HG02973 (cell line): ENCODE data around the gene PREX1.

Experiments
- ATAC-seq: cut with Tn5 transposase; IDR thresholded peaks from one replicate; pipeline ENCODE4 v1.9.1; 2021; ENCODE audit warnings: moderate library complexity; ENCODE audit not compliant: unreplicated experiment

The PREX1 gene

DNA sequence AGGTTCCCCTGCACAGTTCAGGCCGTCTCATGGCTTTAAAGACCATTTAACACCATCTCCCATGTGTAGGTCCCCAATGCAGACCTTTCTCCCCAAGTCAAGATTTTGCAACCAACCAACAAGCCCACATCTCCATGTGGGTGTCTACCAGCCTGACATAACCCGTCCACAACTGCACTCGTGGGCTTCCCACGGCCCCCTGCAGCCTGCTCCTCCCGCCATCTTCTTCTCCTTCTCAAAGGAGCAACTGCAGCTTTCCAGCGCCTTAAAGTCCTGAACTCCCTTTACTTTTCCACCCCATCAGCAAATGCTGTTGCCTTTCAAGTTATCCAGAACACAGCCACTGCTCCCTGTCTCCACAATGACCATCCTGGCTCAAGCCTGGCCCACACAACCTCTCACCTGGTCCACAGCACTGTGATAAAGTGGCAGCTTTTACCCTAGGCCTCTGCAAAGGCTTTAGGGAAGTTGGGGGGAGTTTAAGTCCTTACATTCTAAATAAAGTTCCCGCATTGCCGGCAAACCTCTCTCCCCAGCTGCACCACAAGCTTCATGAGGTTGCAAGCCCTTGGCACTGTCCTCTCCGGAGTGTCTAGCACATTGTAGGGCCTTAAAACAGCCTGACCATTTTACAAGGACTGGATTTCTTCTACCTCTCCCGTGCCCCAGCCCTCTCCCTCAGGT, 140.5 kb downstream of the PREX1 start:
- ATAC-seq = no peak

DNA sequence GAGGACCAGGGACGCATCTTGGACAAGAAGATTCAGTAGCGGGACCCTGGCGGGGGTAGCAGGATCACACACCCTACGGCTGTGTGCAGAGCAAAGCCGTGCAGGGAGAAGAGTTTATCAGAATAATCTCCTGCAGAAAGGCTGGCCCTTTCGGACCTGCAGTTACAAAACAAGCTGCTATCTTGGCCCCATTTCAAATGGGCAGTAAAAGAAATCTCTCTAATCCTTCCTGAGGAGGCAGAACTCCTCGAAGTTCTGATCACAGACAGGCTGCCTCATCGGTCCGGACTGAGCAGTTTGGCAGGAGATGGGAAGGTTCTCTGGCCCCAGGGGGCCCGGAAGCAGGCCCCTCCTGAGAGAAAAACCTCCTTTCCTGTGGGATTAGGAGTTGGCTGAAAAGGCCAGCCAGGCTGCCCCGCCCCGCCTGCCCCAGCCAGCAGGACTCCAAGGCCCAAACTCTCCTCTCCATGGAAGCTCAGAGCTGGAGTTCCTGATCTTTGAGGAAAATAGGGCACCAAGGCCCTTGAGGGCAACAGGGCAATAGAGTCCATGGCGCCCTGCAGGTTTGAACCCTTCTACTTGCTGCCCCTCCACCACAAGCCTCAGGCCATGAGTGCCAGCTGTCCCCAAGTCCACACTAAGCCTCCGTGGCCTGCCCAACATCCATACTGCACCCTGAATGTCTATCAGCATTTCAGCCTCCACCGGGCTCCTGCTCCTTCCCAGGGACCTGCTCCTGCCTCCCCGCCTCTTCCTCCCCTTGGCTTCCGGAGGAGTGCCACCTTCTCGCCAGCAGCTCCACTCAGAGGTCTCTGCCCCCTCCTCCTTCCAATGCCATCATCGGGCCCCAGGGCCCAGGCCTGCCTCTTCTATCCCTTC, 141.3 kb downstream of the PREX1 start:
- no peak for ATAC-seq

DNA sequence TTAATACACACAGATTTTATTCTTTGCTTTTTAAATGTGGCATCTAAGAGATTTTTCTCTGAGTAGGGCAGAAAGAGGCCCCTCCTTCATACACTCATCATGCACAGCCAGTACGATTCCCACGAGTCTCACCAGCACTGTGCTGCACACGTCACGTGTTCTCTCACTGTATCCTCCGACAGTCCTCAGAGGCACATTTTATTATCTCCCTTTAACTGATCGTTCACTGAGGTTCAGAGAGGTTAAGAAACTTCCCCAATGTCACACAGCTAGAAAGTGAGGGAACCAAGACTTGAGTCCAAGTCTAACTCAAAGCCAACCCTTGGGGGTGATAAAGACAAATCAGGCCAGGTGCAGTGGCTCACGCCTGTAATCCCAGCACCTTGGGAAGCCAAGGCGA, 142.5 kb downstream of the PREX1 start:
- no peak for ATAC-seq

DNA sequence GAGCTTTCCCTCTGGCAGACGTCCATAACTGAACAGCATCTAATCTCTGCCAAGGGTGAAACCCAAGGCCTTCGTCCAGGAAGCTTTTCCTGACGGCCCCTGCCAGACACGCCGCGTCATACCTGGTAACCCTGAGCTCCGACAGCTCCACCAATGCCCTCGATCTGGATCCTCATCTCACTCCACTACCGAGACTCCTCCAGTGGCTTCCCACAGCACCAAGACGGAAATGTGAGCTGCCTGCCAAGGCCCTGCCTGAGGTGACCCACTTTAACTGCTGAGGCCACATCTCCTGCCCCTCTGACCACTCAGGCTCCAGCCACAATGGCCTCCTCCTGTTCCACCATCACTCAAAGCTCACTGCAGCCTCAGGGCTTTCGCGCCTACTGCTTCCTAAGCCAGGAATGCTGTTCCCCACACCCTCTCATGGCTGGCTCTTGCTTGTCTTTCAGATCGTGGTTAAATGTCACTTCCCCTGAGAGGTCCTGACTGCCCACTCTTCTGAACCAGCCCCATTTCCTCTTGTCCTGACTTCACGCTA, 143.2 kb downstream of the PREX1 start:
- ATAC-seq = no peak

DNA sequence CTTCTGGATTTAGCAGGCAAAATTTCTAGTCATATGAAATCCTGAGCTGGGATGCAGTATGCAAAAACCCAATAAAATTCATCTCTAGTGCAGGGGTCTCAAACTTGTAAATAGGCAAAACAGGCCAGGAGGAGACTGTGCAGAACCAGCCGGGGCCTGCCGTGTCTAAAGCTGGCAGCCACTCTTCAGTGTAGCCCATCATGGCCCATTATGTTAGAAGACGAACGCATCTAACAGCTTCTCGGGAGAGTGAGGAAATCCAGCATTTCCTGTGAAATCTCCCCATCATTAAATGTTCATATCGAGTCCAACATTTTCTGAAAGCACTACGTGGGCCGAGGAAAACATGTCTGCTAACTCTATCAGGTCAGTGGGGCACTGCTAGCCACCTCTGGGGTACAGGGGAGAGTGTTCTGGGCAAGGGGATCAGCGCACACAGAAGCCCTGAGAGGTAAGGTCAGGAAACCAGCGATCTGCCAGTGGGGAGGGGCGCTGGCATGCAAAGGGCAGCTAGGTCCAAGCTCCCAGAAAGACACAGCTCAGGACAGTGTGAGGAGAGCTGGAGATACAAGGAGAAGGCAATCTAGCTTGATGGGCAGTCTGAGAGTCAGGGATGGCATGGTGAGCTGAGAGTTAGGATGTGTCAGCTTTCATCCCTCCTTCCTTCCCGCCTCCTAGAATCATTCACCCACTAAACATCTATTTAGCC, 144.2 kb downstream of the PREX1 start:
- no peak for ATAC-seq

DNA sequence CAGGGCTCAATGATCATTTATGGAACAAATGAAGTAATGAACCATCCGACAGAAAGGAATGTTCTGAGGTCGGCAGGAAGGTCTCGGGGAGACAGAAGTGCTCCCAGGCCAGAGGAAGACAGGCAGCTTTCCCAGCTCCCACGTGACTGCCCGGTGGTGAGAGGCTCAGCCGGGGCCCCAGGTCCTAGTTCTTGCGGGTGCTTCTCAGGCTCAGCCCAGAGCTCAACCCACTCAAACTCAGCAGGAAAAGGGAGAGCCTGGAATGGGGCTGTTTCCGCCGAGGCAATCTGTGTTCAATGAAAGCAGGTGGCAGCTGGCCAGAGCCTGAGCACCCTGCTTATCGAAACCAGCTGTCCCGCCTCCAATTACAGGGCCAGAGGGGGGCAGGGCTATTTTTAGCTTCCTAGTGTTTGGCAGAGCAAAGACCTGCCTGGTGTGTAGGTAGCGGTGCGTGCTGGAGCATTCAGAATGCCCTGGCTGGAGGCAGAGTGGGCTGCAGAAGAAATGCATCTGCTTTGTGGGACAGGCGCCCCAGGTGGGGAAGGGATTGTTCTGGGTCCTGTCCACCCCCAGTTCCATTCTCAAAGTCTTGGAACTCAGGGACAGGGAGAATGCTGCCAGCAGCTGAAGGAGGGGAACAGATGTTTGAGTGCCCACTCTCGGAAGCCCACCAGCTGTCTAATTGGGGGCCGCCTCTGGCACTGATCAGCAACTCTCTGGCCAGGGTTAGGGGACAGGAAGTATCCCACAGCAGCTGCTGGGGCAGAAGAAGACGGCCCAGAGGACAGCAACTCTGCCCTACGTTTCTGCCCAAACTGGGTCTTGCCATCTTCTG, 145.1 kb downstream of the PREX1 start:
- ATAC-seq = no peak

DNA sequence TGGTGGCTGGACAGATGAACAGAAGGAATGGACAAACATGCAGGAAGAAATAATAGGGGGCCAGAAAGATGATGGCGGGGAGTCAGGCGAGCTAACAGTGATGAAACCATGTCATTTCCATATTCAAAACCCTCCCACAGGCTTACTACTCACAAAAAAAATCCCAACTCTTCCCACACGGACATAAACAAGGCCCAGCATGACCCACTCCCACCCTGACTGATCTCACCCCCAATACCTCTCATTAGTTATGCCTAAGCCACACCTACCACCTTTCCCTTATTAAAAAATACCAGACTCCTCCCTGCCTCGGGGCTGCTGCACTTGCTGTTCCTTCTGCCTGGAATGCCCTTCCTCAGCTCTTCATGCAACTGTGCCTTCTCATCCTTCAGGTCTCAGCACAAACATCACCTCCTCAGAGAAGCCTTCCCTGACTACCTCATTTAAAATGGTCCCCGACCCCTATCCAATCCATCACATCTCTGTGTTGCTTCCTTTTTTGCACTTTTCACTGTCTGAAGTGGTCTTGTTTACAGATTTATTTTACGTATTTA, 145.8 kb downstream of the PREX1 start:
- ATAC-seq = no peak

DNA sequence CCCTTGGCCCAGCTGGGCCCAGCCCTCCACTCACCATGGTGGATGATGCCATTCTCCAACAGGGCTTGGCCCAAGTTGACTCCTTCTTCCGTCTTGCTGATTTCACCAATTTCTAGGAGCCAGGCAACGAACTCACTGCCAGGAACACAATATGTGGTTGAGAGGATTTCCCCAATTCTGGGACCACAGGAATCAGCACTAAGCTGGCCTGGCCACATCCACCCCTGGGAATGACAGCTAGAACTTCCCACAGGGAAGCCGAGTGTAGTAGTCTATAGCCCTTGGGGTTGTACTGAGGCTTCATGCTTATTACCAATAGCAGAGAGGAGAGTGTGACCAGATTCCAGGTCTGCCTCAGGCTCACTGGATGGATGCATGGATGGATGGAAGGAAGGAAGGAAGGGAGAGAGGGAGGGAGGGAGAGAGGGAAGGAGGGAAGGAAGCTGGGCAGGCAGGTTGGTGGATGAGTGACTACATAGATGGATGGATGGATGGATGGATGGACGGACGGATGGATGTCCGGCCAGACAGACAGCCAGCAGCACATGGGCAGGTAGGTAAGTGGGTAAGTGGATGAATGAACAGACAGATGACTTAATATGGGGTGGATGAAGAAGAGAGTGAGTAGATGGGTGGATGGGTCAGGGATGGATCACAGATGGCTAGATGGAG, 146.5 kb downstream of the PREX1 start:
- no peak for ATAC-seq

DNA sequence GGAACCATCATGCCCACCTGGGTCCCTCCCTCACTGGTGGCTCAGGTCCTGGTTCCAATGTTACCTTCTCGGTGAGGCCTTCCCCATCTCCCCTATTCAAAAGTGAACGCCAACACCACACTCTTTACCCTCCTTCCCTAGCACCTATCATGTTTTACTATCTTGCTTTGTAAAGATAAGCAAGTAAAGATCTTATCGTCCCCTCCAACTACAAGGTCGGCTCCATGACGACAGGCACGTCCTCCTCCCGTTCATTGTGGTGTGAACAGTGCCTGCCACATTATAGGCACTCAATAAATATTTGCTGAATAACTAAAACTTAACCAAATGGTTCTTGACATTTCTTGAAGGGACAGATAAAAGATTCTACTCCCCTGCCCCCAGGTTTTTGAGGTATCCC, 147.1 kb downstream of the PREX1 start:
- ATAC-seq = no peak

DNA sequence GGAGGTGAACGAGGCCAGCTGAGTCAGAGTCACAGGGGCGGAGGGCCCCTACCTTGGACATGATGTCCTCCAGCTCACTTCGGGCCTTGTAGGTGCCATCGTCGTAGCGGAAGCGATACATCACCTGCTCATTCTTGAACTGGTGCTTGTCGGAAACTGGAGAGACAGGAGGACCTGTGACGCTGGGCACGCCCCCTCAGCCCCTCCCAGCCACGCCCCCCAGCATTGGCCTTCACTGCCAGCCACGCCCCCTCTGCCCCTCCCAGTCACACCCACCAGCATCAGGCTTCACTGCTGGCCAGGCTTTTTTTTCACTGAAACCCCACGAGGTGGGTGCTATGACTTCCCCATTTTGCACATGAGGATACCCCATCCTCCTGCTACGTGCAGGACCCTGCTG, 148.2 kb downstream of the PREX1 start:
- ATAC-seq = no peak

DNA sequence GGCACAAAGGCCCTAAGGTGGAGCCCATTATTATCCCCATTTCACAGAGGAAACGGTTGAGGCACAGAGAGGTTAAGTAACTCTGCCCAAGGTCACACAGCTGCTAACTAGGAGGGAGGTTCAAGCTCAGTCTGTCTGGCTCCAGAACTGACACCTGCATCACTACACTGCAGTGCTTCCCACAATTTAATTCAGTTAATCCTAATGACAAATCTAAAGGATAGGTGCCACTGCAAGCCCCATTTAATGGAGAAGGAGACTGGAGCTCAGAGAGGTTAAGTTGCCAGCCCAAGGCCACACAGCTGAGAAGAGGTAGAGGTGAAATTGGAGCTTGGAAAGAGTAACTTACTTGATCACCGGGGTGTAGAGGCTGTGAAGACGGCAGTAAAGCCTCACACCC, 148.8 kb downstream of the PREX1 start:
- ATAC-seq = no peak

DNA sequence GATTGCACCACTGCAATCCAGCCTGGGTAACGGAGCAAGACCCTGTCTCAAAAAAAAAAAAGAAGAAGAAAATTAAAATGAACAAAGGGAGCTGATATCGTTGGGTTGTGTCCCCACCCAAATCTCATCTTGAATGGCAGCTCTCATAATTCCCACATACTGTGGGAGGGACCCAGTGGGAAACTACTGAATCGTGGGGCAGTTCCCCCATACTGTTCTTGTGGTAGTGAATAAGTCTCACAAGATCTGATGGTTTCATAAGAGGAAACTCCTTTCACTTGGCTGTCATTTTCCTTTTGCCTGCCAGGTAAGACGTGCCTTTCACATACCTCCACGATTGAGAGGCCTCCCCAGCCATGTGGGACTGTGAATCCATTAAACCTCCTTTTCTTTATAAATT, 149.4 kb downstream of the PREX1 start:
- no peak for ATAC-seq

DNA sequence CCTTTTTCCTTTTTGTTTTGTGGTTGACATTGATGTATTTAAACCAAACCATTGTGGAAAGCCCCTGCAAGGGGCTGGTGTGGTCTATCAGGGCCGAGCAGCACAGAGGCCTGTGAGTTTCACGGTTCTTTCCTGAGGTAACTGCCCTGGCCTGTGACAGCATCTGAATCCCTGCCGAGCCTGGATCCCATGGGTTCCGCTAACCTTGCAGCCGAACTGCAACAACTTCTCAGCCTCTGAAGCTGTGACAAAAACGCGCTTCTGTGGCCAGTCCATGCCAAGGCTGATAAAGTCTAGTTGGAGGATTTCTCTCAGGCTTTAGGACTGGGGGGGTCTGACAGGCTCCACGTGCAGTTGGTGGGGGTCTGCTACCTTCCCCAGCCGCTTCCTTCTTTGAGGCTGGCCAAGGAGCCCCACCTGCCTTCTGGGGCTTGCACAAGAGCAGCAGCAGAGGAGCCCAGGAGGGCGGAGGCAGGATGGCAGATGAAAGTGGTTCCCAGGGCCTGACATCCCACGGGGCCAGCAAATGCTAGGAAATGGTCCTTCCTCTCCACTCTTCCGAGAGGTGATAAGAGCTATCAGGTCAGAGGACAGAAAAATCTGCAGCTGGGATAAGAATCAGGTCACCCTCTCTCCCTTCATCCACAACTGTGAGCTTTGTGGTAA, 150.9 kb downstream of the PREX1 start:
- no peak for ATAC-seq

DNA sequence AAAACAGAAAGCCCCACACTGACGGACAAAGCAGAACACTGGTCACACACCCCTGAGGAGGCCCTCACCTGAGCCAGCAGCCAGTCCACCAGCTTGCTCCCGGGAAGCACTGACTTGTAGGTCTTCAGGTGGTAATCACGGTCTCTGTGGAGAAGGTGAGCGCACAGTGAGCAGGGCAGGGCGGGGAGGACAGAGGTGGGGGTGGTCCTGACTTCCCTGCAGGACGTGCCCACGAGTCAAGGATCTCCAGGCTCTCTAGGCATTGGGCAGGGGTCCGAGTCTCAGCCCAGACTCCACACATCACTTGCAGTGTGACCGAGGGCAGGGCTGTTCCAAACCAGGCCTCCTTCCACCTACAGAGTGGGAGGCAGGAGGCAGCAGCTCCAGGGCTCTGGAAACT, 151.7 kb downstream of the PREX1 start:
- no peak for ATAC-seq

DNA sequence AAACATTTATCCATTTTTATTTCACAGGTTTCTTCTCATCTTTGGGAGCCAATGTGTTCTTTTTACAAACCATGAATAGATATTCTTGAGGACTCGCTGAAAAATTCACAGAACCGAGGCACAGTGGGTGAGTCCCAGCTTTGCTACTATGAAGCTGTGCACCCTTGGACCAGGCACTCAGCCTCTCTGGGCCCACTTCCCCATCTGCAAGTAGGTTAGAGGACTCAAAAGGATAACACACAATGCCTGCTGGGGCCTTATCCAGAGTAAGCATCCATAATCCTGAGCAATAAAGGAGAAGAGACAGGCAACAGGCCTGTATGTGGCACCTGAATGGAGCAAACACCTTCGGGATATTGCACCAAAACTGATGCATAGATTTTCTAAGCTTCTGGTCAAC, 153.3 kb downstream of the PREX1 start:
- no peak for ATAC-seq

DNA sequence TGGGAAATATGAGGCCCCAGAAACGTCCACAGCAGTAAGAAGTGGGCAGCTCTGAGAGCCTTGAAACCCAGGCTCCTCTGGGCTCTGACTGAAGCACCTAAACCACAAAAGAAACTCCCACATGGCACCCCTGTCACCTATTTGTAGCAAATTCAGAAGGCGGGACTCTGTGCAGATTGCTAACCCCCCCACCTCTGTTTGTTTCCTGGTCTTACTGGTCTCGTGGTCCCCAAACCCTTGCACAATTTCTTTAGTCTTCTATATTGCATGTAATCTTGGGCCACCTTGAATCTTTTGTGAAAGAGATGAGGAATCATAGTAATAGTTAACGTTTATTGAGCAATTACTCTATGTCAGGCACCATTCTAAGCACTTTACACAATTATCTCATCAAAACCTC, 154.3 kb downstream of the PREX1 start:
- no peak for ATAC-seq

DNA sequence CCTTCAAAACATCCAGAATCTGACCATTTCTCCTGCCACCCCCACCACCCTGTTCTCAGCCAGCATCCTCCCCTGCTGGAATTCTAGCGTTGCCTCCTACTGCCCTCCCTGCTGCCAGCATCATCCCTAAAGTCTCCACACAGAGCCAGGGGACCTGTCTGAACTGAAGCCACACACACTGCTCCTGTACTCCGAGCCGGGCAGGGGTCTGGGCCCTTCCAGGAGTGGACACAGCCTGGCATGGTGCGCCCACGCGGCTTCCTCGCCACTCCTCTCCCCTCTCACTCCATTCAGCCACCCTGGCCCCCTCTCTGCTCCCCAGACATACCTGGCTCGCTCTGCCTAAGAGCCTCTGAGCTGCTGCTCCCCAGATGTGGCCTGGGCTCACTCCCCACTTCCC, 155.5 kb downstream of the PREX1 start:
- ATAC-seq = no peak

DNA sequence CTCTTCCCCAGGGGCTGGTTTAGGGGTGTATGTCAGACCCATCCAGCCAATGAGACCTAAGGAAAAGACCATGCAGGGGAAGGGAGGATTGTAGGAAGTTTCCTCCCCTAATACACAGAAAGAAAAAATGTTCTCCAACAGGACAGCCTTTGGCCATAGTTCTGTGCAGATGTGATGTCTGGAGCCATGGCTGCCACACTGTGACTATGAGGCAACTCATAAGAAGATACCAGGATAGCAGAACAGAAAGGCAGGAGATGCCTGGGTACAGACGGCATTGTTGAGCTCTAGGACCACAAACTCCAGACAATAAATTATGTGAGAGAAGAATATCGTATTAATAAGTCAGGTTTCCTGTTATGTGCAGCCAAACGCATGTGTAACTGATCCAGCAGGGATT, 156.7 kb downstream of the PREX1 start:
- no peak for ATAC-seq

DNA sequence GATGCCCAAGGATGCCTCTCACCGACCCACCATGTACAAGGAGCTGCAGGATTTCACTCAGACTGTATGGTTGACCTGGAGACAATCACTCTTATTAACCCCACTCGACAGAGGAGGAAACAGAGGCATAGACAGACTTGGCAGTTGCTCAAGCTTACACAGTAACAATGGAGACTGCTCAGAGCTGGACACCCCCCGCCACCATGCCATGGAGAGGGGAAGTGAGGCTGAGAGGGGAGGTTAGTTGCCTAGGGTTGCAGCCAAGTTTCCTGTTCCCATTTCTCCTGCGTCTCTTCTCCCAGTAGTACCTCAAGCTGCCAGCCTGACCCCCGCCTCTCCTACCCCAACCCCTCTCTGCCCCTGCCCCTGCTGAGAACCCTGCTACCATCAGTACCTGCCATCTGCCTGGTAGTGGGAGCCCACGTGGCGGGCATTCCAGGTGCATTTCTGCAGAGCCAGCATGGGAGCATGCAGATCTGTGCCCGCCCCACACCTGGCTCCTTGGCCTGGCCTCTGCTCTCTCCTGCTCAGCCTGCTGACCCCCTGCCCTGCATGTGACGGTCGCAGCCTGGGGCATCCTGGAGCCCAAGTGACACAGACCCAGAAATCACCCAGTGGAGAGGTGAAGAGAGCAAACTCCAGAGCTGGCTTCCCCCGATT, 157.7 kb downstream of the PREX1 start:
- no peak for ATAC-seq
